HAP-1 (cell line): Measurements from ENCODE around the gene OR2AG2.

Source experiments
- DNase-seq, 2 experiments: peaks; one replicate each; pipeline ENCODE4 v3.0.0-alpha.2; 2016 to 2020; ENCODE audit warnings: low spot score in 2 of 2
- H3K27me3 ChIP-seq: fragments of 250-450 bp; sonication (Bioruptor Pico); 2 replicates; pipeline ENCODE4 v1.5.1; 2020; ENCODE audit warnings: low read depth, mild to moderate bottlenecking, moderate library complexity
- H3K36me3 ChIP-seq: fragments of 250-450 bp; sonication (Bioruptor Pico); replicated peaks from 2 replicates; pipeline ENCODE4 v1.5.1; 2020; ENCODE audit warnings: mild to moderate bottlenecking
- H3K4me1 ChIP-seq: fragments of 250-450 bp; sonication (Bioruptor Pico); 2 replicates; pipeline ENCODE4 v1.5.1; 2020; ENCODE audit warnings: mild to moderate bottlenecking
- H3K4me3 ChIP-seq: fragments of 250-450 bp; sonication (Bioruptor Pico); 2 replicates; pipeline ENCODE4 v1.5.1; 2020; ENCODE audit warnings: mild to moderate bottlenecking, moderate library complexity
- H3K9me3 ChIP-seq: fragments of 250-450 bp; sonication (Bioruptor Pico); 2 replicates; pipeline ENCODE4 v1.5.1; 2020; ENCODE audit warnings: mild to moderate bottlenecking, moderate library complexity
- in situ Hi-C: fragments of 300-500 bp; cut with MboI; formaldehyde crosslinking; loops from 3 replicates; pipeline ENCODE4 v1.14.3; 2020; ENCODE audit warnings: low sequenced_read_pairs, inconsistent platforms, mixed read lengths

The OR2AG2 gene

DNA sequence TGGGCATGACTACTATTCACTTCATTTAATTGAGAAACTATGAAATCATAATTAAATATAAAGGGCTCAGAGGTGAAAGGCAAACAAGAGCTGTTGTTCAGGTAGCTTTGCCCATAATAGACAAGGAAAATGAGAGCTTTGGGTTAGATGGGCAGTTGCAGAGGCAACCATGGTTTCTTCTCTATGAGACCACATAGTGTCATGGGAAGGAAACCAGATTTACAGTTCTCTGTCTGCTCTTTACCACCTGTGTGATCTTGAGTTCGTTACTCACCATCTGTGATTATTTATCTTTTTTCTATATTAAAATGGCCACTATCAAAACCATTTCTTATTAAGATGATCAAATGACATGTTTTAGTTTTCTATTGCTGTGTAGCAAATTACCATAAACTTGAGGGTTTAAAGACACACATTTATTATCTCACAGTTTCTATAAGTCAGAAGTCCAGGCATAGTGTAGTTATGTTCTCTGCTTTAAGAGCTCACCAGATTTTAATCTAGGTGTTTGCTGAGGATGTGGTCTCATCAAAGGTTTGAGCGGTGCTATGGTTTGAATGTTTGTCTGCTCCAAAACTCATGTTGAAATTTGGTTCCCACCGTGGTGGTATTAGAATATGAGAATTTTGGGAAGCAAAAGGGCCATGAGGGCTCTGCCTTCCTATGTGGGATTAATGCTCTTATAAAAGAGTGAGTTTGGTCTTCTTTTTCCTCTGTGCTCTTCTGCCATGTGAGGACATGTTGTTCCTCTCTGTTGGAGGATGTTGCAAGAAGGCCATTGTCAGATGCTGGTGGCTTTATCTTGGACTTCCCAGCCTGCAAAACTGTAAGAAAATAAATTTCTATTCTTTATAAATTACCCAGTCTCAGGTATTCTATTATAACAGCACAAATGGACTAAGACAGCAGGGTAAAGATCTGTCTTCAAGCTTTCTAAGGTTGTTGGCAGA is 38.2 kb downstream of the OR2AG2 start:
- no peaks in the 10 kb centered on the region for H3K36me3 ChIP-seq
- H3K9me3 ChIP-seq = no peaks in the 10 kb centered on the region
- H3K4me3 ChIP-seq = no peak overlapping the region
- in situ Hi-C loops = no loop called here
- H3K4me1 ChIP-seq = no peaks in the 10 kb centered on the region
- H3K27me3 ChIP-seq = peaks cover 2% of the 10 kb centered on the region; the same call in 1 of the 2 replicates
- no peak for DNase-seq

DNA sequence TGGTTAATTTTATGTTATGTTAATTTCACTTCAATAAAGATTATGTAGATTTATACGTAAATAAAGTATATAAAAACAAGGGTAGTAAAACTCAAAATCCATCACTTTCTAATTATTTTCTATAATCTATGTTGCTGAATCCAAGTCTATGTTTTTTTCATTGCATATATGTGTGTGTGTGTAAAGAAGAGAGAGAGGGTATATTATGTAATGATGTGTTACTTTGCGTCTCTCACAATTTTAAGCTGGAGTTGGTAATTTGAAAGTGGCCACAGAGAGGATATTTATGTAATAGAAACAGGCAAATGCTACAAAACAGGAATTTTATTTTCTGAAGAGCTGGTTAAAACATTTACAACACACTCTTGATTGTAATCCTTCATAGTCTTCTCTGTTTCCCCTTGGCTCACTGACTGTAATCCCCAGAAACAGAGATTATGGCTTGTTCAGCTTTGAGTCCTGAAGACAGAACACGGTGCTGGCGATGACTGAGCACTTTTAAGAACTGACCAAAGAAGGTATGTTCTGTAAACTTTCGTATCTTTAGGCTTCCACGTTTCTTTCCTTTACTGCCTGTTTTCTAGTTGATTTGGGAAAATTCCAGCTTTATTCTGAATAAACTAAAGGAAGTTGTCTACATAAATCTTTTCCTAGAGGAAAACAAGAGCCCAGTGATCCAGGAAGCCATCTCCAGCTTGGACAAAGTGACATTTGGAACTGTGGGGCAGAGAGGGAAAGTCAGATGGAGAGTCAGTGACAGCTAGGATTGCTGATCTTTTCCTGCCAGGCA is 43.6 kb downstream of the OR2AG2 start:
- no peak for DNase-seq
- Histone ChIP-seq H3K4me1 (peaks cover 6% of the 10 kb centered on the region; the same call in 1 of the 2 replicates), H3K27me3 (peaks cover 4% of the 10 kb centered on the region), H3K36me3 (no peaks in the 10 kb centered on the region), H3K4me3 (no peak overlapping the region), H3K9me3 (no peaks in the 10 kb centered on the region)
- in situ Hi-C loops = no loop called here

DNA sequence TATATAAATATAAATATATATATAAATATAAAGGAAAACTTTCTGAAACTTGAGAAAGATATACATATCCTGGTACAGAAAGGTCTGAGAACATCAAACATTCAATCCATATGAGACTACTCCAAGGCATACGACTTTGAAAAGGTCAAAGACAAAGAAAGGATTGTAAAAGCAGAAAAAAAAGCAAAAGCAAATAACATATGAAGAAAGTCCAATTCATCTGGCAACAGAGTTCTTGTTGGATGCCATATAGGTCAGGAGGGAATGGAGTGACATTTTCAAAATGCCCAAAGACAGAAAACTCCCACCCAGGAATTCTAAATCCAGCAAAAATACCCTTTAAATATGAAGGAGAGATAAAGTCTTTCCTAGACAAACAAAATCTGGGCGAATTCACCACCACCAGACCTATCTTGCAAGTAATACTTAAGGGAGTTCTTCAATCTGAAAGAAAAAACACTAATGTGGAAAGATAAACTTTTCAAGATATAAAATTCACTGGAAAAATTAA is 46.3 kb downstream of the OR2AG2 start:
- Histone ChIP-seq H3K36me3 (no peaks in the 10 kb centered on the region), H3K4me1 (peaks cover 6% of the 10 kb centered on the region; the same call in 1 of the 2 replicates), H3K9me3 (no peaks in the 10 kb centered on the region), H3K27me3 (peaks cover 4% of the 10 kb centered on the region), H3K4me3 (no peak overlapping the region)
- no peak for DNase-seq
- in situ Hi-C loops = no loop called here

DNA sequence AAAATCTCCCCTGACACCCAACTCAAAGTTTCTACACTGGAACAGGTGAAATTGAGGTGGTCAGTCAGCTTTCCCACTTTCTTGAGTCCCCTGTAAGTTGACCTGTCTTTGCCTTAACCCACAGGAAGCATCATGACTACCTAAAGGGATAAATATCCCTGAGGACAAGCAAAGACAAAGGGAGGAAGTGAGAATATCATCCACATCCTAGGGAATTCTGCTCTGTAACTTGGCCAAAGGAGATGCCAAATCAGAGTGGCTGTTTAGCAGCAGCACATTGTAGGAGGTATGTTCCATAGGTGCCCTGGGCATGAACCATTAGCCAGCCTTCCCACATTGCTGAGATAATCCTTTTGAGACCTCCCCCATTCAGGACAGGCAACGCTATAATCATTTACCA is 47.8 kb downstream of the OR2AG2 start:
- H3K9me3 ChIP-seq = no peaks in the 10 kb centered on the region
- in situ Hi-C loops = no loop called here
- no peaks in the 10 kb centered on the region for H3K36me3 ChIP-seq
- DNase-seq = no peak
- peaks cover 4% of the 10 kb centered on the region for H3K27me3 ChIP-seq
- H3K4me1 ChIP-seq = peaks cover 6% of the 10 kb centered on the region; the same call in 1 of the 2 replicates
- no peak overlapping the region for H3K4me3 ChIP-seq

DNA sequence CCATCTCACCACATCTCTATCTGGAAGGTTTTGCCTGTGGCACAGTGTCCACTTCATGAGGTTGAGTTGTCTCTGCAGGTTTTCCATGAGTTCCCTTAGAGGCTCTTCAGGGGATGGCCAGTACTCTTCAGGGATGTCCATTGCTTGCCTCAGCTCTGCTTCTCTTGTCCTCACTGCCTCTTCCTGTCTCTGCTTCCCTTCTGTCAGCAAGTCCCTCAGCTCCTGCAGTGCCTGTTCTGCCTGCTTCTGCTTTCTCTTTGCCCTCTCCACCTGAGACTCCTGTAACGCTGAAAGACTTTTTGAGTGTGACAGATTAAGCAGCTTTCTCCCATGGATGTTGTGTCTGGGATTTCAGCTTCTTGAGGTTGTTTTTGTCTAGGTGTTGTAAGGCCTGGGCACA is 50.4 kb downstream of the OR2AG2 start:
- H3K4me3 ChIP-seq = no peak overlapping the region
- in situ Hi-C loops = no loop called here
- H3K4me1 ChIP-seq = no peaks in the 10 kb centered on the region
- no peaks in the 10 kb centered on the region for H3K36me3 ChIP-seq
- H3K27me3 ChIP-seq = no peaks in the 10 kb centered on the region; the same call in 1 of the 2 replicates
- H3K9me3 ChIP-seq = no peaks in the 10 kb centered on the region
- no peak for DNase-seq

DNA sequence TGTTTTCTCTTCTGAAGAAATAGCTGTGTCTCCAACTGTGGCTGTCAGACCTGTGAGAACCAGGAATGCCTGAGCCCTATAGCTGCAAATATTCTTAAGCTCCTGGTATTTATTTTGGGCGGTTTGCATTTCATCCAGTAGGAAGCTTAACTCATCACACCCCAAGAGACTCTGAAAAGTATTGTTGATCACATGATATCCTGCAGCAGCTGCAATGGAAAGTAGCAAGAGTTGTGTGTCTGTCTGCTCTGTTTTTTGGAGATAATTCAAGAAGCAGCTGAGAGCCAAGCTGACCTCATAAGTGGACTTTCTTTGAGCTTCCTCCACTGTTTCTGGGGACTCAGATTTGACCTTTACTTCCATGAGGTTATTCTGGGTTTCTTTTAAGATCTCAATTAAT is 52.2 kb downstream of the OR2AG2 start:
- Histone ChIP-seq H3K36me3 (no peaks in the 10 kb centered on the region), H3K27me3 (peaks cover 3% of the 10 kb centered on the region; the same call in 1 of the 2 replicates), H3K4me1 (no peaks in the 10 kb centered on the region), H3K4me3 (no peak overlapping the region), H3K9me3 (no peaks in the 10 kb centered on the region)
- no peak for DNase-seq
- in situ Hi-C loops = no loop called here

DNA sequence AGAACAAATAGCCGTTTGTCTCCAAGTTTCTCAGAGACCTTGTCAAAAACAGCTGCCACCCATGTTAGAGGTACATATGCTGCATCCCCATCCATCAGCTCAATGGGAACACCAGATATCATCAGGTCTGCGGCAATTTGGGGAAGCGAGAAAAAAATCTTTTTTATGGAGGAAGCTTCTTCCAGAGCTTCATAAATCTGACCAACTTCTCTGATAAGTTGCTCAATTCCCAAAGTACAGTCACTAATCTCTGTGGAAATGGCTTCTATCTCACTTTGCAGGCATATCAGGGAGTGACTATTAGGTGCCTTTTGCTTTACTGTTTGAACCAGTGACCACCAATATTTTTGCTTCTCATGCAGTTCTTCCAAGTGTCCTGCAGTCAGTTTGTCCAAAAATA is 54.4 kb downstream of the OR2AG2 start:
- Histone ChIP-seq H3K4me1 (no peaks in the 10 kb centered on the region), H3K36me3 (no peaks in the 10 kb centered on the region), H3K9me3 (no peaks in the 10 kb centered on the region), H3K4me3 (no peak overlapping the region), H3K27me3 (peaks cover 3% of the 10 kb centered on the region; the same call in 1 of the 2 replicates)
- no peak for DNase-seq
- in situ Hi-C loops = no loop called here
